ENCODE data around the gene CHRM5.
"Not testable (repeated sequence)": the region's sequence is repeated elsewhere in the genome, so short reads cannot be mapped to it uniquely, and the experiment has no call there.

The CHRM5 gene

DNA sequence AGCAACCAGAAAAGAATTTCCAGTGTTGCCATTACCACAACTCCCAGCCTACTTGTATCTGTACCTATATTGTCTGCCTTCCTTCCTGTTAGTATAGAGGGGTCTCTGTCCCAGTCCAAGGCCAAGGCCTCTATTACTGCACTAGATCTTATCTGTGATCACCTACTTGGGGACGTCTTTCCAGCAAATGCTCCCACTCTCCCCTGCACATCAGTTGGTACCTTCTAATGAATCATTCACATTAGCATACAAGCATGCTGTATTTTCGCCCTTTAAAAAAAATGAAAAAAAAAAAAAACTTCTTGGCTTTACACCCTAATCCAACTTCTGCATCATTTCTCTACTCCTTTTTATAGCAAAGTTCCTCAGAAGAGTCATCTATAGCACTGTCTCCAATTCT is 75.5 kb downstream of the CHRM5 start:
- no peak for DNase-seq

DNA sequence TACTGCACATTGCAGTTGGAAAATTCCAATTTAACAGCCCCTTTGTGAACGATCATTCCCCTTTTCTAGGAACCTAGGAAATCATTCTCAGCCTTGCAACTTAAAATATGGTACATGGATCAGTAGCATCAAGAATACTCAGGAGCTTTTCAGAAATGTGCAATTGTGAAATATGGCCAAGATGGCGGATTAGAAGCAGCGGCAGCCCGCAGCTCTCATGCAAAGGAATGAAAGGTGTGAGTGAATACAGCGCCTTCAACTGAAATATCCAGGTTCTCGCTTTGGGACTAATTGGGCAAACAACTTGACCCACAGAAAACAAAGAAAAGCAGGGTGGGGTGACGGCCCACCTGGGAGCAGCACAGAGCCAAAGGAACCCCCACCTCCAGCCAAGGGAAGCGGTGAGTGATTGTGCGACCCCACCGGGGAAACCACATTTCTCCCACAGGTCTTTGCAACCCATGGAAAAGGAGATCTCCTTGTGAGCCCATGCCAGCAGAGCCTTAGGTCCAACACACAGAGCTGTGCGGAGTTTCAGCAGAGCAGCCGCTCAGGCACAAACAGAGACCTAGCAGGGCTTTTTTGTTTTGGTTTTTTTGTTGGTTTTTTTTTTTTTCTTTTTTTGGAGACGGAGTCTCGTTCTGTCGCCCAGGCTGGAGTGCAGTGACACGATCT is 78.3 kb downstream of the CHRM5 start:
- no peak for DNase-seq

DNA sequence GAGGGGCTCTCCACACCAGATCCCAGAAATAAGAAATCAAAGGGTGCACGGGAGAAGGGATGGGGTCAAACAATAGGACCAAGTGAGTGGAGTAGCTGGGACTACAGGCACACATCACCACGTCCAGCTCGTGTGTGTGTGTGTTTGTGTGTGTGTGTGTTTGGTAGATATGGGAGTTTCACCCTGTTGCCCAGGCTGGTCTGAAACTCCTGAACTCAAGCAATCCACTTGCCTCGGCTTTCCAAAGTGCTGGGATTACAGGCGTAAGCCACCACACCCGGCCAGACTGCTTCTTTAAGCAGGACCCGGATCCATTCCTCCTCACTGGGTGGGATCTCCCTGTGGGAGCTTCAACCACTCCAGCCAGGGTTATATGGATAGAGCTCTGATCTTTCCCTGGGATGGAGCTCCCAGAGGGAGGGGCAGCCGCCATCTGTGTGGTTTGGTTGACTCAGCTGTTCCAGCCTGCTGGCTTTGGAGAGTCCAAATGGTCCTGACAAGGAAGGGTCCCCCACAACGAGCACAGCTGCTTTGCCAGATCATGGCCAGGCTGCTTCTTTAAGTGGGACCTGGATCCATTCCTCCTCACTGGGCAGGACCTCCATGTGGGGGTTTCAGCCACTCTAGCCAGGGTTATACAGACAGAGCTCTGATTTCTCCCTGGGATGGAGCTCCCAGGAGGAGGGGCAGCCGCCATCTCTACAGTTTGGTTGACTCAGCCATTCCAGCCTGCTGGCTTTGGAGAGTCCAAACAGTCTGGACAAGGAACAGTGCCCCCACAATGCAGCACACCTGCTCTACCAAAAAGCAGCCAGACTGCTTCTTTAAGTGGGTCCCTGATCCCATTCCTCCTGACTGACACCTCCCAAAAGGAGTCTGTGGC is 79.8 kb downstream of the CHRM5 start:
- no peak for DNase-seq

DNA sequence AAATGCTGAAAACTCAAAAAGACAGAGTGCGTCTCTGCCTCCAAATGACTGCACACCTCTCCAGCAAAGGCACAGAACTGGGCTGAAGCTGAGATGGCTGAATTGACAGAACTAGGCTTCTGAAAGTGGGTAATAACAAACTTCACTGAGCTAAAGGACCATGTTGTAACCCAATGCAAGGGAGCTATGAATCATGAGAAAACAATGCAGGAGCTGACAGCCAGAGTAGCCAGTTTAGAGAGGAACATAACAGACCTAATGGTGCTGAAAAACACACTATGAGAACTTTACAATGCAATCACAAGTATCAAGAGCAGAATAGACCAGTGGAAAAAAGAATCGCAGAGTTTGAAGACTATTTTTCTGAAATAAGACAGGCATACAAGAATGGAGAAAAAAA is 80.8 kb downstream of the CHRM5 start:
- no peak for DNase-seq

DNA sequence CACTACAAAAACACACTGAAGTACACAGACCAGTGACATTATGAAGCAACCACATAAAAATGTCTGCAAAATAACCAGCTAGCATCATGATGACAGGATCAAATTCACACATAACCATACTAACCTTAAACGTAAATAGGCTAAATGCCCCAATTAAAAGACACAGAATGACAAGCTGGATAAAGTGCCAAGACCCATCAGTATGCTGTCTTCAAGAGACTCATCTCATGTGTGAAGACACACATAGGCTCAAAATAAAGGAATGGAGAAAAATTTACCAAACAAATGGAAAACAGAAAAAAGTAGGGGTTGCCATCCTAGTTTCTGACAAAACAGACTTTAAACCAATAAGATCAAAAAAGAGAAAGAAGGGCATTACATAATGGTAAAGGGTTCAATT is 82.1 kb downstream of the CHRM5 start:
- not testable (repeated sequence) for DNase-seq

DNA sequence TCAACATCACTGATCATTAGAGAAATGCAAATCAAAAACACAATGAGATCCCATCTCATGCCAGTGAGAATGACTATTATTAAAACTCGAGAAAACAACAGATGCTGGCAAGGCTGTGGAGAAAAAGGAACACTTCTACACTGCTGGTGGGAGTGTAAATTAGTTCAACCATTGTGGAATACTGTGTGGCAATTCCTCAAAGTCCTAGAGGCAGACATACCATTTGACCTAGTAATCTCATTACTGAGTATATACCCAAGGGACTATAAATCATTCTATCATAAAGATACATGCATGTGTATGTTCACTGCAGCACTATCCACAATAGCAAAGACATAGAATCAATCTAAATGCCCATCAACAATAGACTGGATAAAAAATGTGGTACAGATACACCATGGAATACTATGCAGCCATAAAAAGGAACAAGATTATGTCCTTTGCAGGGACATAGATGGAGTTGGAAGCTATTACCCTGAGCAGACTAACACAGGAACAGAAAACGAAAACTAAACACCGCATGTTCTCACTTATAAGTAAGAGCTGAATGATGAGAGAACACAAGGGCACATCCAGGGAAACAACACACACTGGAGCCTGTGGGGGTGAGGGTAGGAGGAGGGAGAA is 85.9 kb downstream of the CHRM5 start:
- no peak for DNase-seq

DNA sequence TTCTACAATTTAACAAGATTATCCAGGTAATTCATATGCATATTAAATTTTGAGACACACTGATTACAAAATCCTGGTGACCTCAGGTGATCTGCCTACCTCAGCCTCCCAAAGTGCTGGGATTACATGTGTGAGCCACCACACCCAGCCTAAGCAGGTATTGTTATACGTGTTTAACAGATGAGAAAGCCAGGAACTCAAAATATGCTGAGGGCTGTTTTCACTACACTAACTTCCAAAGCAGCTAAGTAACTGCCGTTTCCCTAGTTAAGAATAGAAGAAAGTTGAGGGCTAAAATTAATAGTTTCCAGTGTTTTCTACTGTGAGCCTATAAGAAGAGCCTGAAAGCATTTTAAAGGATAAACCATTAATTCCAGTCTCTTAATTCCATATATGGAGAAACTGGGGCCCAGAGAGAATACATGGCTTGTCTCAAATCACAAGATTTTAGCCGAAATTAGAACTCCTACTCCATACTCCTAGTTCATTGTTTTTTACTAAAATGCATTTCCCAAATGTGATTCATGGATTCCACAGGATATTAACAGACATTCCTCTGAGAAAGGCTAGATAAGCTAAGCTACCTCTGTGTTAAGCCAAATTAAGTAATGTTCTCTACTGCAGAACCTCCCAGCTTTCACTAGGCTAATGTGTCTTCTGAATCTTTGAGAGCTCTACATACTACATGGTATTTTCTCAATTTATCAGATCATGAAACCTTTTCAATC is 87.7 kb downstream of the CHRM5 start:
- no peak for DNase-seq

DNA sequence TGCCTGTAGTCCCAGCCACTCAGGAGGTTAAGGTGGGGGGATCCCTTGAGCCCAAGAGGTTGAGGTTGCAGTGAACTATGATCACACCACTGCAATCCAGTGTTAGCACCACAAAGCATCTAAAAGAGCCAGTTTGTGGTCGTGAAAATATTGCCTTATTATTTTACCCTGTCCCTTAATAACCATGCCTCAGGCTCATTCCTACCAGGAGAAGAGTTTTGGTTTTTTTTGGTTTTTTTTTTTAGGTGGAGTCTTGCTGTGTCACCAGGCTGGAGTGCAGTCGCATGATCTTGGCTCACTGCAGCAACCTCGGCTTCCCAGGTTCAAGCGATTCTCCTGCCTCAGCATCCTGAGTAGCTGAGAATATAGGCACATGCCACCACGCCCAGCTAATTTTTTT is 88.6 kb downstream of the CHRM5 start:
- no peak for DNase-seq

DNA sequence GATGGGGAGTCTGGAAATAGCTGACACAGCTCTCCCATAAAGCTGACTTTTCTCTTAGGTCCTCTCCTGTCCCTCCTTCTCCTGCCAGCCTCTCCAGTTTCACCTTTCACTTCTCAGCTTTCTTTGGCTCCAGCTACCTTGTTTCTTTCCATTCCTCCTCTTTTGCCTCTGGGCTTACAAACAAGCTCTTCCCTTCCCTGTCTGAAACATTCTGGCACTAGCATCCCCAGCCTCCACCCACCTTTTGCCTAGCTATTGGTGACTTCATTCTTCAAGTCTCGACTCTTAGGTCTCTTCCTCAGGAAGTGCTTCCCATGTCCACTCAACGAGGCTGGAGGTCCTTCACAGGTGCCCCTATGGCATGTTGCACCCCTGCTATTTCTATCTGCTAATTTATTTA is 91.2 kb downstream of the CHRM5 start:
- no peak for DNase-seq

DNA sequence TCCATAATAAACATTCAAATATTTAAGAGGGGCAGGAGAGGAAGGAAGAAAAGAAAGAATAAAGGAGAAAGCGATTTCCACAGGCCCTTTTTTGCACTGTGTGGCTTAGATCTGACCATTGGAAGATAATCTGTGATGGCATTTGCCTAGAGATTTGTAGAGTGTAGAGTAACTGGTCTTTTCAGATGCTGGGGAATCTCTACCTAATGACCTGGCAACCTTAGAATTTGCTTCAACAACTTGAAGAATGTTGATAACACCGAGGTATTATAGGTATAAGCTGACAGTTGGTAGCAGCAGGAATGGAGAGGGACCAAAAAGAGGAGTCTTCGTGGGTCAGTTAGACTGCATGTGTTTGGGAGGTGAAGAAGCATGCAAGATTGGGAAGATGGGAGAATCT is 91.6 kb downstream of the CHRM5 start:
- DNase-seq = no peak

DNA sequence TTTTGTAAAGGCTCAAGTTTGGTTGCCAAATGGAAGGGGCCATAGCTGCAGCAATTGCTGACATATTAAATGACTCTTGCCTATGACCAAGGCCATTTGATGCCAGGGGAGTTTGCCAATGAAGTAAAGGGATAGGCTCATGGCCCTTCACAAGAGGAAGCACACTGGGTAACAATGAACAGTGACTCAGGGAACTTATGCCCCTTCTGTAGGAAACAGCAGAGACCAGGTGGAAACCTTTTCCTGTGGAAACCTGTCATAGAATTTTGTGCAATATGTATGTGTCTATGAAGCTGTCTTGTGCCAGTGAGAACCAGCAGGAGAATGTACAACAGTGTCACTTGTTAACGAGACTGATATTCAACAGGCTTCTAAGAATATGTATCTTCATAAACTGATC is 96.1 kb downstream of the CHRM5 start:
- no peak for DNase-seq

DNA sequence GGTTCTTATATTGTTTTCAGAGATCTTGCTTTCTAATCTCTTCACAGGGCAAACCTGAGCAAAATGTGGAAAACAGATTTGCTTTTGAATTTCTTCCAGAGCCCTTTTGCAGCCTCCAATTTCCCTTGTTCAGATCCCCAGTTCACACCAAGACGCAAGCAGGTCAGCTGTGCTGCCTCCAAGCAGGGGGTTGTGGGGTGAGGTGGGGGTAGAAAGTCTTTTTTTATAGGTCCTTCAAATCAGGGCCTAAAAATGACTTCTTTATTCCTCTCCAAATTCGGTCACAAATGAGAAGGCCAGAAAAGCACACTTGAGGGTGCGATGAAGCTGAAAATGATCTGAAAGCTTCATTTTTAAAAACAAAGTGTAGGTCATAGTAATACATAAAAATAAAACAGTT is 97.0 kb downstream of the CHRM5 start:
- no peak for DNase-seq

DNA sequence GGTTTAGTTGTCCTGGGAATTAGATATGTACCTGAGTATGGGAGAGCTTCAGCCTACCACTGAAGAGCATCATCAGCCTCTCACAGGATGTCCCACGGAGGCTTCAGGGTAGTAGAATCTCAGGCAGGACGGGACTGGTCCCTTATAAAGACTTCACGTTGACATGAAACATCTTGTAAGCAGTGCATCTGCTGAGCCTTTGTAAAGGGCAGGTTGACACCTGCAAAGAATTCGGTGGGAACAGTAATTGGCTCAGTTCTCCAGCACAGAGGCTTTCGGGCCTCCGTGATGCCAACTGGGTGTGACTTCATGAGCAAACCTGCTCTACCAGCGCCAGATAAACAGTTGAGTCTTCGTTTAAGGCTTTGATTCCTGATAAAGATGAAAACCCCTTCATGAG is 97.6 kb downstream of the CHRM5 start:
- no peak for DNase-seq

DNA sequence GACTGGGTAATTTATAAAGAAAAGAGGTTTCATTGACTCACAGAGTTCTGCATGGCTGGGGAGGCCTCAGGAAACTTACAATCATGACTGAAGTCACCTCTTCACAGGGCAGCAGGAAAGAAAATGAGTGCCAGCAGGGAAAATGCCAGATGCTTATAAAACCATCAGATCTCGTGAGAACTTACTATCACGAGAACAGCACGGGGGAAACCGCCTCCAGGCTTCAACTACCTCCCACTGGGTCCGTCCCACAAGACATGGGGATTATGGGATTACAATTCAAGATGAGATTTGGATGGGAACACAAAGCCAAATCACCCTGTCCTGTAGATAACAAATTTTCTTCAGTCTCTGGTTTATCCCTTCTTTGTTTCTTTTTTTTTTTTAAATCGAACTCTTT is 101.7 kb downstream of the CHRM5 start:
- no peak for DNase-seq

DNA sequence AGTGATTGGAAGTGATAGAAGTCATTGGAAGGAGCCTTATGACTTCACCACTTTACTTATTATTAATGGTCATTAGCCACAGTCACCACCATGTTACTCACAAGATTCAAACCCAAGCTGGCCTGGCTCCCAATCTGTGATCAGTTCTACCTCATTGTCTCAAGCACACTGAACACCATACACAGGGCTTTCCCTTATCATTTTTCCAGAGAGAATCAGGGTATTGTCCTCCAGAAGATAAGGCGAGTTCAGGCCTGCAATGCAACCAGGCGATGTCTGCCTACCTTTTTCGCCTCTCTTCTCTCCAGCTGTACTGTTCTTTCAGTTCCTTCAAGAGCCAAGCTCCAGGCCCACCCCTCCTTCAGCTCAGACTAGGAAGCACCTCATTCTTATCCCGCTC is 108.5 kb downstream of the CHRM5 start:
- DNase-seq = peak; percentile 8

DNA sequence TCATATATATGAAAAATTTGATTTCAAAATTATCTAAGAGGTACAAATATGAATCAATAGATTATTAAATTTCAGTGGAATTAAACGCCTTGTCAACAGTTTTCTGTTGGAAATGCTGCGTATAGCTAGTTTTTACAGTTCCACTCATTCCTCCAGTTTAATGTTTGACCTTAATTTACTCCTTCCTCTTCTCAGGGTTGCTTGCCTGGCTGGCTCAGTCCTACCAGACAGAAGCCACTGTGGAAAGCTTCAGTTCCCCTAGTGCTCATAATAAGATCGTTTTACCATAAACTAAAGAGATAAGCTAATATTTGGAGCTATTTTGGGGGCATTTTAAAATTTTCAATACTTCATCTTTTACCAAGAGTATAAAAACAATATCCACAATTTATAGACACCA is 110.6 kb downstream of the CHRM5 start:
- no peak for DNase-seq

DNA sequence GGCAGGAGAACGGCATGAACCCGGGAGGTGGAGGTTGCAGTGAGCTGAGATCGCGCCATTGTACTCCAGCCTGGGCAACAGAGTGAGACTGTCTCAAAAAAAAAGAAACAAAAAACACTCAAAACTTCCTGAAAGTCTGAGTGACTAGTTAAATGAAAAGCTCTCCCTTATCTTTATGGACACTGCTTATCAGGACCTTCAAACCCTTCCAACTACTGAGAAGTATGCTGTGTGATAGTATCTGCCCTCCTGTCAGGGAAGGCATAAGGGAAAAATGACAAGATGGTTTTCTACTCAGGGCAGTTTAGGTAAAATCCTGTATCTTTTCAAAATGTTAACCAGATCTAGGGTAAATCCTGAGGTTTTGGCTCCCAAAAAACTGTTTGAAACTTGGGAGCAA is 111.6 kb downstream of the CHRM5 start:
- peak; percentile 27 for DNase-seq

DNA sequence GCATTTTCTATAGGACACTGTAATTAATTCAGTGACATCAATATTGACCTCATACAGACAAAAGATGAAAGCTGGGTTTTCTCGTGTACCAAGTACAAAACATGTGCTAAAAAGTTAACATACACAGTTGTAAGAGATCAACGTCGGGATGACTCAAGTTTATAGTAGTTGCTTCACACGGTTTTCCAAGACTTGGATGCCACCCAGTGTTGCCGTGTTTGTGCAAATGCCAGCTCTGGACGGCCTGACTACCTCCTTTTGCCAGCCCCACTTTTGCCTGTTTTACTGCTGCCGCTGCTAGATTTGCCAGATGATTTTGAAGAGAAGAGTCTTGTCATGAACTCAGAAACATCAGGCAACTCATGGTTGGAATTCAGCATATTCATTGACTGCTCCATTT is 115.8 kb downstream of the CHRM5 start:
- DNase-seq = no peak

DNA sequence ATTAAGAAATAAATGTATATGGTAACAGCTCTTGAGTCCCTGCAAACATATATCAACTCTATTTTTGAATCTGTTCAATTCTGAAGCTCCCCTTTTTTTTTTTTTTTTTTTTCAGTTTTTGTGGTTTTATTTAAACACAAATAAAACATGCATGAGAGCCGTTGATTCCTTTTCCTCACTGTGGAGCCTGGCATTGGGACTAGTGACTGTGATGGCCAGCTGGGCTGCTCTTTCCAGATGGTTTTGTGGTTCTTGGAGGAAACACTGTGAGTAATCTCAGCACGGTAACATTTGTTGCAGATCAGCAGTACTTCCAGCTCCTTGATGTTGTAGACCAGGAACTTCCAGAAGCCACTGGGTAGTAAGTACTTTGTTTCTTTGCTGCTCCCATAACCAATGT is 117.4 kb downstream of the CHRM5 start:
- no peak for DNase-seq

DNA sequence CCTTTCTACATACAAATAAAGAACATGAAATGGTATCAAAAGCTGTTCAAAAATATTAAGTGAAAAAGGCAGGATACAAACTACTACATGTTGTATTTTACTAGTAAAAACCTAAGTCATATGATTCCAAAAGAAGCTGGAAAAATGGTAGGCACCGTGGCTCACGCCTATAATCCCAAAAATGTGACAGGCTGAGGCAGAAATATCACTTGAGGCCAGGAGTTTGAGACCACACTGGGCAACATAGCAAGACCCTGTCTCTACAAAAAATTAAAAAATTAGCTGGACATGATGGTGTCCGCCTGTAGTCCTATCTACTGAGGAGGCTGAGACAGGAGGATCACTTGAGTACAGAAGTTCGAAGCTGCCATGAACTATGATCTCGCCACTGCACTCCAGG is 131.6 kb downstream of the CHRM5 start:
- no peak for DNase-seq

DNA sequence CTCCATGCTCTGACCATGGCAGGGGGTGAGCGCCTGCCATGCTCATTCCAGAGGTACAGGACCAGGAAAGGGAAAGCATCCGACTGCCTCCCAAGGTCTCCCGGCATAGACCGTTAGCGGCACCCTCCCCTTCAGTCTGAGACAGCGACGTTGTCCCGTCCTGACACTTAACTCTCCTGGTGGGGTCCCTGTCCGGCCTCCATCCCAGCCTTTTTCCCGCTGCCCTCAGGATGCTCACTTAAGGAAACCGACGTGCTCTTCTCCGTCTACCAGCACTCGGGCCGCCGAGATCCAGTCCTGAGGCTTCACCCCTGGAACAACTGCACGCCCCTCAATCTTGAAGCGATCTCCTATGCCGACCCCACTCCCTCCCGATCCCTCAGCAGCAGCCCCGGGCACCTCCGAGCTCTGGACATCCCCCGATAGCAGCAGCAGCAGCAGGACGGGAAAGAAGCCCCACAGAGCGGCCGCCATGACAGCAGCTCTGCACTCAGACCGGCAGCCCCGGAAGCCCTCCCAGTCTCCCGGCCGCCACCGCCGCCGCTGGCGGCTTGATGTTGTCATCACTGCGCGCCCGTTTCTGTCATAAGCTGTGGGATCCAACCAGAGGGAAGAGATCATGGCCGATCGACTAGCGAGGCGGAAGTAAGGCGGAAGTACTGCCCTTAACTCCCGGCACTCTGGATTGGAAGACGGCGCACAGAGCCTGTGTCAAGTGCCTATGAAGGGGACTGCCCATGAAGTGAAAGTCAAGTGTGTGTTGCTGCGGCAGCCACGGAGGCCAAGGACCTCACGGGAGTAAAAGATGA is 133.3 kb downstream of the CHRM5 start, which contains the start of the genes EMC7 and PGBD4:
EMC7 (minus strand) TSS at position 497 of the 809 bp plus-strand sequence; CDS start at position 474, 23 bp downstream.
PGBD4 (plus strand) TSS at position 718 of the 809 bp plus-strand sequence. CDS start 449 bp downstream, outside the sequence.
- peak; percentile 99 for DNase-seq

Data from hematopoietic multipotent progenitor cell treated with erythropoietin and hydrocortisone succinate and interleukin-3 and kit ligand, for 4 days (in vitro differentiated cells).